Putamen (tissue), 1 donor: ENCODE results near the gene ERGIC1.
A peak's percentile ranks its signal among the peaks of the same experiment; 100 is the strongest.

Source experiments
- DNase-seq: peaks from one replicate; pipeline ENCODE4 v3.0.0-alpha.2; 2016; ENCODE audit warnings: low spot score

Gene ERGIC1

DNA sequence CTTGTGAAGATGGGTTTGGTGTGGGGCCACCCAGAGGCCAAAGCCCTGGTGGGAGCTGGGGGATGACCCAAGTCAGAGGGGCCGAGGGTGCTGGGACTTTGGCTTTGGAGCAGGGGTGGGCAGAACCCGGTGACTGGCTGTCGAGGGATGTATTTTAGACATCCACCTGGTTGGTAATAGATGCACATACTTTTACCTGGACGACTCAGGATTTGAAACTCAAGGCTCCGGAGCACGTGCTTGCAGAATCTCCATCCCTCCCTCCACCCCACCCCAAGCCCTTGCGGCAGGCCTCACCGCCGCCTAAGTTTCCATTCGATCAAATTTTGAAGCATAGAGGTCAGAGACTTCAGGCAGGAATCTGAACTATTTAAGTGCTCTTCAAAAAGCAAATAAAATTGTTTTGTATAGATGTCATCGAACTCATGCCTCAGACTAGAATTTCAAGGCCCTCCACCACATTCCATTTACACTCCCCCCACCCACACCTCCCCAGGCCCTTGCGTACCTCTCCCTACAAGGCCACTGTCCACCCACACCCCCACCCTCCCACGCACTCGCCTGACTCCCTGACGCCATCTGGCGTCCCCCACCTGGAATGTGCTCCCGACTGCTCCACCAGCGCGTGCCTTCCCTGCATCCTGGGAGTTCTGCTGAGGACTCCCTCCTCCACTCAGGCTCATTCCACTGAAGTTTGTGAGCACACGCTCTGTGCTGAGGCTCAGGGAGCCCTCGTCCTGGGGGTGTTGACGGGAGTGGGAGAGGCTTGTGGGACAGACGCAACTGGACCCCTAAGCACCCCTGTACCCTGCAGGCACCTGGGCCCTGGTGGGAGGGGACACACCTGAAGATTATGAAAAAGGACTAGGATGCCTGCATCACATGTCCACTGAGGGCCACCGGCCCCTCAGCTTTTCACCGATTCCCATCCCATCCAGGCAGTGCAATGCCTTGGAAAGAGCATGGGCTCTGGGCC, 68.7 kb downstream of the ERGIC1 start:
- DNase-seq: no peak

DNA sequence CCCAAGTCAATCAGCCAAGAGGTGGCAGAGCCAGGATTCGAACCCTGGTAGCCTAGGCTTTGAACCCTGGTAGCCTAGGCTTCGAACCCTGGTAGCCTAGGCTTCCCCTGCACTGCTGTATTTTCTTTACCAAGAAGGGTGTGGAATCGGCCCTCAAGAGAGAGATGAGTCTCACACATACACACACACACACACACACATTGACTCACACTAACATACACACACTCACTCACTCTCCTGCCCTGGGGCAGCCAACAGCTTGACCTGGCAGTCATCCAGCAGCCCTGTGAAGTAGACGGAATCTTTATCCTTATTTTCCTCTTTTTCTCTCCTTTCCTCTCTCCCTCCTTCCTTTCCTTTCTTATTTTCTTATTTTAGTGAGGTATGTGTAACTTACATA, 69.7 kb downstream of the ERGIC1 start:
- DNase-seq: no peak

DNA sequence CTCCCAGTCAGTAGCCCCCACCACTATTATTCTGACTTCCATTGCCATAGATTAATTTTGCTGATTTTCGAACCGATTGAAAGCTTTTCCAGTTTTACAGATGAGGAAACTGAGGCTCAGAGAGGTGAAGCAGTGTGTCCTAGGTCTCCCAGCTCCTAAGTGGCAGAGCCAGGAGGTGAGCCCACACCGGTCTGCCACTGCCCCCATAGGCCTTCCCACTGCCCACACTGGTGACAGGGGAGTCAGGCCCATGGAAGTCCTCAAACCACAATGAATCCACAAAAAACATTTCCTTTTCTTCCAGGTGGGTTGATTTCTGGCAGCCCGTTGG, 70.2 kb downstream of the ERGIC1 start:
- DNase-seq: no peak

DNA sequence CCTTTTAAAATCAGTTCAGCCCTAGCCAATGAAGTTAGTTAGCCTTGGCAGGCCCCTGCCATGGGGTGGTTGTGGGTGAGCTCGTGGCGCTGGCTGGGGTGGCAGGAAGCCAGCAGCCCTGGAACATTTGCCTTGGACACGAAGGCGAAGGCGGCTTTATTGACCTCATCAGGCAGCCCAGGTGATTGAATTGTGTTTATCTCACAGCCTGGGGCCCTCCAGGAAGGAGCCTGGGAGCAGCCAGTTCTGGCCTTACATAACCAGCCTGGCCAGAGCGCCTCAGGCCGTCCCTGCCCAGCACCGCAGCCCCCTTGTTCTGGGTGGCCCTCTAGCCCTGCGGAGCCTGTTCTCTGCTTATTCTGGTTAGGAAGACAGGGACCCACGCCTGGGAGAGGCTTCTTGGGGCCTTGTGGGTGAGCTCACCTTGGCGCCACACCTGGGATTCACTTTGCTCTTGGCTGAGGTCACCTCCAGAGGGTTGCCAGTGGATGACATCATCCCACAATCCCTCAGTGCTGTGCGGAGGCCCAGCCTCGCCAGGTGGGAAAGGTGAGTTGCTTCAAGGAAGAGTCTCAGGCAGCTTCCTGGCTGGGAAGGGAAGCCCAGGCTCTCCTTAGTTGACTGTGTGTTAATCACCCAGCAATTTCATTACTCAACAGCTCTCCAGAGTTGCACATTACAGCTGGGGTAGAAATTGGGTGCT, 70.7 kb downstream of the ERGIC1 start:
- no peak for DNase-seq

DNA sequence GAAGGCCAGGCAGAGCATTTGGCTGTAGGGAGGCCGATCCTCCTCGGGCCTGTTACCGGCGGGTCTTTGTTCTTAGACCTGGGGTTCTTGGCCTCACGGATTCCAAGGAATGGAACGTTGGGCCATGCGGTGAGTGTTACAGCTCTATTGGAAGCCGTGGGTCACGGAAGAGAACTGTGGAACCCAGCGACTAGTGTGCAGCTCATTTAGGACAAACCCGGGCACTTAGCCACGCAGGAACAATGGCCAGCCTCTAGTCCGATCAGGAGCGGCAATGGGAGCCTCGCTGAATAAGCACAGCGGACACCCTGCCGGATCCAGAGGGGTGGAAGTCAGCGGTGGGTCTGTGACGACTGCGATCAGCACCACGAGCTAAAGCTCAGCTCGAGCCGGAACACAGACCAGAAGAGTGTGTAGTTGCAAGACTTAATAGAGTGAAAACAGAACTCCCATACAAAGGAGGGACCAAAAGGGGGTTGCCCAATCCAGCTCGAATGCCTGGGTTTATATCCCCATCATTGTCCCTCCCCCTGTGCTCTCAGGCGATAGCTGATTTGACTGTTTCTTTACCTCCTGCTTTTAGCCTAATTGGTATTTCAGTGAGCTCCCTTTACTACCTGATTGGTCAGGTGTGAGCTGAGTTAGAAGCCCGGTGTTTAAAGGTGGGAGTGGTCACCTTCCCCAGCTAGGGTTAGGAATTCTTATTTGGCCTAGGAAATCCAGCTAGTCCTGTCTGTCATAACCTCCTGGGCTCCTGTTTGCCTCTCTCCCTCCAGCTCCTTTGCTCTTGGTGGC, 71.5 kb downstream of the ERGIC1 start:
- peak; percentile 63 for DNase-seq

GRCh38 chr5:172906436-172906835, 72.4 kb downstream of the ERGIC1 start:
- no peak for DNase-seq

- no peak for DNase-seq
These were observed 72.8 kb downstream of the ERGIC1 start for GRCh38 chr5:172906888-172907287.

DNA sequence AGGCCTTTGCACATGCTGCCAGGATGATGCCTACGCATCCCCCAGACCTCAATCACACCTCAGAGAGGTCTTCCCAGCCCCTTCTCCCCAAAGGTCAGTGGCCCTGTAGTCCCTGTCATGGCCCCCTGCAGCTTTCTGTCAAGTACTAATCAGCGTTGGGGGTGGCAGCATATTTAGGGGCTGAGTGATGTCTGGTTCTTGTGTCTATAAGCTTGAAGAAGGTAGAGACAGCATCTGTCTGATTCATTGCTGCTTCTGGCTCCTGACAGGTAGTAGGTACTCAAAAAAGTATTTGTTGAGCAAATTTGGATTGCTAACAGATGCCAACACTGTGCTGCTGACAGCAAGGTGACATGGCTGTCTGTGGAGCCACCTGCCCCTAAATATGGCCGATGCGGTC, 73.6 kb downstream of the ERGIC1 start:
- DNase-seq: no peak

- DNase-seq: no peak
These were observed 74.6 kb downstream of the ERGIC1 start for GRCh38 chr5:172908662-172909061.

GRCh38 chr5:172909931-172910502, 76.0 kb downstream of the ERGIC1 start:
- no peak for DNase-seq

DNA sequence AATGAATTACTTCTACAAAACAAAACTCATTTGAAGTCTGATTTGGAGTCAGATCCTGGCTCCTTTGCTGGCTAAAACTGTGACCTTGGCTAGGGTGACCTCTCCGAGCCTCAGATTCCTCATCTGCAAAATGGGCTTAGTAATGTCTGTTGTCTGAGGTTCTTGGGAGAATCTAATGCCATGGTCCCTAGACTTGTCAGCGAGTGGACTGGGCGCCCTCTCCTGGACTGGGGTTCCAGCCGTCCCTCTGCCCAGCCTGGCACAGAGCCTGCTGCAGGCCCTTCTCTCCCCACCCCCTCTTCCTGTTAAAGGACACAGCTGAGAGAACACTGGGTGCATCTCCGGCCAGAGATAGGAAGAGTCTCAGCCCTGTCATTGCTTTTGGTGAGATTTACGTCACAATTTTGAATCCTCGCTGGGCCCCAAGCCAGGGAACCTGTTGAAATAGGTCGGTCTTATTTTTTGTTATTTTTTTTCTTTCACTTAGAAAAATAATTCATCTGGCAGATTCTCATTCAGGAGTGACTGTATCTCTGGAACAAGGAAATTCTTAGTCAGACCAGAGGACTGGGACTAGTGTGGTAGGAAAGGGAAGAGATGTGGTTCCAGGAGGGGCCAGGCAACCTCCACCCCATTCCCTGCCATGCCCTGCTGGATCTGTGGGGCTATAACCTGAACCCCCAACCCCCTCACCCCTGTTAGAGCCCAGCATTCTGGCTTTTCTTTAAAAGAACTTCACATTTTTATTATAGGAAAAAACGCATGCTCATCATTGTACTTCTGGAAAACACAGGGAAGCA, 77.0 kb downstream of the ERGIC1 start:
- DNase-seq: no peak

- DNase-seq: no peak
These were observed 77.5 kb downstream of the ERGIC1 start for GRCh38 chr5:172911628-172911880.

DNA sequence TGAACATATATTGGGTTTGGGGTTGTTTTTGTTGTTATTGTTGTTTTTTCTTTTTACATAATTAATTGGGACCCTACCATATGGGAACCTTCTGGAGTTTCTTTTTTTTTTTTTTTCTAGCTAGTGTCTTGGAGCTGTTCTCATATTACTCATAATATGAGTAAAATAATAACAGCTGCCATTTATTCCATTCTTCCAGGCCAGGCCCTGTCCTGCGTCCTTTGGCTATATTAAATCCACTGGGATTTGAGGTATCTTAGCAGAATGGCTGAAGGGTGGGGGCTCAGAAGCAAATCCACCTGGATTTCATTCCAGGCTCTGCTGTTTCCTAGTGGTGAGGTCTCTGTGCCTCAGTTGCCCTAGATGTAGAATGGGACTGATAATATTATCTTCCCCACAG, 77.9 kb downstream of the ERGIC1 start:
- DNase-seq: no peak

- DNase-seq: no peak
These were observed 79.2 kb downstream of the ERGIC1 start for GRCh38 chr5:172913117-172913850.

DNA sequence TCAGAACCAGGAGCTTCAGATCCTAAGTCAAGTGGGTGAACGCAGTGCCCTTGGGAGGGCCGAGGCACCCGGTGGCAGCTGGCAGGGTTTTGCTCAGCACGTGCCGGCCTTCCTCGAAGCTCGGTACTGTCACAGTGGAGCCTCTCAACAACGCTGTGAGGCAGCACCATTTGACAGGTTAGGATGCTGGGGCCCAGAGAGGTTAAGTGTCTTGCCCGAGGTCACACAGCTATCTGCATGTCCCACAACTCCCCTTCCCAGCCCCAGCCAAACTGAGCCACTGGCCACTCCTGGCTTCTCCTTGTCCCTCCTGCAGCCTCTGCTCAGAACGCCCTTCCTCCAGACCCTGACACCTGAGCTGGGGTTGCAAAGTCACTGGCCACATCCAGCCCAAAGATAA, 81.5 kb downstream of the ERGIC1 start:
- DNase-seq: no peak

DNA sequence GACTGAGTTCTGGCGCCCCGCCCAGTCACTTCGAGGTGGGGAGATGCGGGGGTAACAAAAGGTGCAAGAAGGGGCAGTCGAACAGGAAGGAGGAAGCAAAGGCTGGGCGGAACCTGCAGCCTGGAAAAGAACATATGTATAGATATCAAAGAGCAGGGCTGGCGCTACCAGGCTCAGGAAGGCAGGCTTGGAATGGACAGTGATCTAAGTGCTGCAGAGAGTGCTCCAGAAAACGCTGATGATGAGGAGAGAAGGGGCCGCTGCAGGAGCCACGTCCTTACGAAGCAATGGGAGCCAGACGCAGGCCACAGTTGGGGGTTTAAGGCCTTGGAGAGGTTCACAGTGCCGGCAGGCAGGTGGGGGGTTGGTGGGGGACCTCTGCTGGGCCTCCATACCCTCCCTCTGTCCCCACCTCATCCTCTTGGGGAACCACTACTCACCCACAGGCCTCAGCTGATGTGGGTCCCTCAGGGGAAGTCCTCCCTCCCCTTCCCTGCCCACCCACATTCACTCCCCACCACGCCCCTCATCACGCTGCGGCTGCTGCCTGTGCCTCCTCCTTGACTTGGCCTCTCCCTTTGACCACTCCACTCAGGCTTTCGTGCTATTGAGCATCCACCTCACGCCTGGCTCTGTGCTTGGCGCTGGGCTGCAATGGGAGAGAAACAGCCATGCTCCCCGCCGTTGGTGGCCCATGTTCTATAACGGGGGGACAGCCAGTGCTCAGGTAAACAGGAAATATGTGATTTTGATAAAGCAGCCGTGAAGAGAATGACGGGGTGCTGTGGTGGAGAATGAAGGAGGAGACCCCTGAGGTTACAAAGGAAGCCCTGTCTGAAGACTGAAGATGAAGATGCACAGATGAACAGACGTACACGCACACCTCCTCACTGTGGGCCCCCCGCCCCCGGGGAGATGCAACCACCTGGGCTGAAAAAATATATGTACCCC, 84.6 kb downstream of the ERGIC1 start:
- DNase-seq: no peak

DNA sequence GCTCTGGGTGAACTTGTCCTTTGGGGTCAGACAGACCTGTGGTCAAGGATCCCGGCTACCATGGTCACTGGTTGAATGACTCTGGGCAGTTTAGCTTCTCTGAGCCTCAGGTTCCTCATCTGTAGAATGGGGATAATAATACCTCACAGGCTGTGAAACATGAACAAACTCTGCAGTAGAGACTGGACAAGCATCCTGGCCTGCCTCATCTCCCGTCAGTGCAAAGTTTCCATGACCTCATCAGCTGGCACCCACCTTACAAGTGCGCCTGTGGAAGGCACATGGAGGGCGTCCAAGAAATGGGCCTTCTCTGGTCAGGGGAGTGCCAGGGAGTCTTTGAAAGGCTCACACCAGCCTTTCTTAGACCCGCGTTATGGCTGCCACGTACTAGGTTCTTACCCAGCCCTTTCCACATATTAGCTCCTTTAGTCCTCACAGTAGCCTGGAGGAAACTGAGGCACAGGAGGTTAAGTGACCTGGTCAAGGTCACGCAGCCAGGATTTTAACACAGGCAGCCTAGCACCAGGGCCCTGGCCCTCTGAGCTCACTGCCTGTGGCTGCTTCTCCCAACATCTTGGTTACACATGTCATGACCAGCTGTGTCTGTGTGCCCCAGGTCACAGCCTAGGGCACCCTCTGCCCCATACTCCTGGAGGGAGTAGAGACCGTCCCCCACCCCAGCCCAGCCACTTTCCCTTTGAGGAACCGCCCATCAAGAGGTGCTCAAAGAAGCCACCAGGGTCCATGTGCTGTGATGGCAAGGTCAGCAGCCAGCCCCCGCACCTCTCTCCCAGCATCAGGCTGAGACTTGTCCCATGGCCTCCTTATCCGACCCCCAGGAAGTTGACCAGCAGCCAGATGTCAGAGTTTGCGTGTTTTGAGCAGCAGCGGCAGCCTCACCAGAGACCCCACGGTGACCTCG, 85.7 kb downstream of the ERGIC1 start:
- DNase-seq: no peak

DNA sequence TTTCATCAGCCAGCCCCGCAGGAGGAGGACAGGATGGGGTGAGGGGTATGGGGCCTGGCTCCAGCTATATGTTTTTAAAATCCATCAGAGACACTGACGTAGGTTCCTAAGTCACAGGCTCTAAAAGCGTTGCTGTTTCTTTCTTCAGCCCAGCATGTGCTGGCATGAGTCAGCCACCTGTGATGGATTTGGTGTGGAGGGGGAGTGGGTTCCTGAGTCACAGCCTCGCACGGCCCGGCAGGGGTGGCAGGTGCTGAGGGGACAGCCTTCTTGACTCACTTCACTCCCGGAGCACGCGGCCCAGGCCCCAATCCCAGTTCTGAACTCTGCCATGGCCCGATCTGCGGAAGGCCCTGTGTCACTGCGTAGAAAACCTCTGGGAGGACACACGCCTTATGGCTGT, 86.4 kb downstream of the ERGIC1 start:
- DNase-seq: no peak

- no peak for DNase-seq
These were observed 86.9 kb downstream of the ERGIC1 start for GRCh38 chr5:172920995-172921394.
